ENCODE measurements around the gene IPO9.

Gene IPO9

DNA sequence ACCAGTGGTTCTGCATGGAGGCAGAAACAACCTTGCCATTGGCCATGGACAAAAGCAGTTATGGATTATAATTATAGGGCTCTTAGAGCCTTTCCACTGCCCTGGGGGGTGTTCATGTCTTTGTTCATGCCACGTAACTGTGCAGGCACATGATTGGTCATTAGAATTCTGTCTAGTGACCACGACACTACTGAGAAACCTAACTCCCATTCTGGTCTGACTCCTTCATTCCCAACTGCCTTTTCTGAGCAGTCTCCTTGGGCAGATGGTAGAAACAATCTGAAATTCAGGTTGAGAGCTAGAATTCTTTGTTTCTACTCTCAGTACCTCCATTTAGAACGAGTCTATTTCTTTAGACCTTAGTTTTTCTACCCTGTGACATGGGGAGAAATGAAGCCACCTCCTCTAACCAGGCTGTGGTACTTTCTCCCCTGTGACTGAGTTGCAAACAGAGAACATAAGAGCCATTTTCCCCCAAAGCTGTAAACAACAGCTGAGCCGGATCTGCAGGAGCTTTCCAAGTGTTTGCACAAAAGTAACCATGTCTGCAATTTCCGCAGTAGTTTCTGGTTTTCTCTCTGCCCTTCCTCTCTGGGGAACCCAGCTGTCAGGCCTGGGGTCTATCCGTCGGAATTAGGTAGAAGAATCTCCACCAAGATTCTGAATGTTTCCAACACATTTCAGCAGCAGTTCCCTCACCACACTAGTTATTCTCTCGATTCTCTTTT lies 37.7 kb upstream of the IPO9 start:
- no peak overlapping the region for H3K4me3 Mint-ChIP-seq
- ATAC-seq (replicated peaks; ENCODE audit: extremely low read depth, poor library complexity, severe bottlenecking) (no peak), DNase-seq (ENCODE audit: low spot score in 2 of 2) (no peak)
- no peaks in the 10 kb centered on the region for H3K36me3 Mint-ChIP-seq (ENCODE audit: insufficient read depth)
- H3K27ac Mint-ChIP-seq (ENCODE audit: low read depth), result no peak overlapping the region
- H3K27me3 Mint-ChIP-seq, result no peaks in the 10 kb centered on the region
- no peaks in the 10 kb centered on the region for H3K9me3 Mint-ChIP-seq
- H3K4me1 Mint-ChIP-seq, result no peaks in the 10 kb centered on the region

DNA sequence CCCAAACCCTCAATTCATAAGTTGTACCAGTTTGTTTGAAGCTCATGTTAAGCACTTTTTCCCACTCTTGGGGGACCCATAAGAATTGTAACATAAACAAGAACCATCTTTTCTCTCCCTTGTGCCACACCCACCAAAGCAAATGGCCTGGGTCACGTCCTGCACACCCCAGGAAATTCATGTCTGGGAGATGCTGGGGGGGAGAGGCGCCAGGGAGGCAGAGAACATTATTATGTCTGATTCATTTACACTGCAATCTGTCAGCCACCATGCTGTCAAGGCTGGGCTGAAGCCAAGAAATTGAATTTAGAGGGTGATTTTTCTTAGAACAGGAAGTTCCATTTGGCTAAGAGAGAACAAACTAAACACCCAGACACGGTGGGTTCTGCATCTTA lies 37.2 kb upstream of the IPO9 start:
- ATAC-seq (replicated peaks; ENCODE audit: extremely low read depth, poor library complexity, severe bottlenecking) (no peak), DNase-seq (ENCODE audit: low spot score in 2 of 2) (no peak)
- Mint-ChIP-seq H3K27me3 (no peaks in the 10 kb centered on the region), H3K27ac (ENCODE audit: low read depth) (no peak overlapping the region), H3K4me1 (no peaks in the 10 kb centered on the region), H3K4me3 (no peak overlapping the region), H3K9me3 (no peaks in the 10 kb centered on the region), H3K36me3 (ENCODE audit: insufficient read depth) (peaks cover 1% of the 10 kb centered on the region)

DNA sequence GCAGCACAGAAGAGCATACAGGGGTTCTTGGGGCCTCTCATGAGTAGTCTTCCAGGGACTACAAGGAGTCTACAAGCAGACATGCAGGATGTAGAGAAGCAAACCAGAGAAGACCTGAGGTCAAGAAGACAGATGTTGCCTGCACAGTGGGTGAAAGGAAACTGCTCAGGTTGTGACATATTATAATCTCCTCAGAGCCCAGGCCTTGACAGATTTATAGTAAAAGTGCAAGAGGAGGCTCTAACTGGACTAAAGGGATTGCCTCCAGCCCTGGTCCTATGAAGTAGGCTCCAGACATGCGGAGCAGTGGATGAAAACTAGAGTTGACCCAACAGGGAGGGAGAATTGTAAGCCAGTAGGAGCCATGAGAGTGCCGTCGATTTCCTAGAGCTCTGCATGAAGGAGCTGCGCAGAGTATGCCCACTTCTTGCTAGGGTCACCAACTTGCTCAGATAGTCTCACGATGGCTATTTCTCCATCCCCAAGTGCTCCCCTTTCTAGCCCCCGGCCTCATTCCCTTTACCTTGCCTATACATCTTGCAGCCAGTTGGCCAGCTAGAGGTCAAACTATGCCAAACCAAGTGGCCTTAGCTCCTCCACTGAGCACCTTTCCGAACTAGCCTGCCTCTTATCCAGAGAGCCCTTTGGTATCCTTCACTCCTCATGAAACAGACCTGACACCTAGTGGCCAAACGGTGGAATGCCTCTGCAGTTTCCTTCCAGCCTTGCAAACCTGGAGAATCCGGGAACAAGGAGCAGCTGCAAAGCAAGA lies 36.2 kb upstream of the IPO9 start:
- ATAC-seq (replicated peaks; ENCODE audit: extremely low read depth, poor library complexity, severe bottlenecking), result no peak
- Mint-ChIP-seq H3K27me3 (no peaks in the 10 kb centered on the region), H3K4me1 (no peaks in the 10 kb centered on the region), H3K27ac (ENCODE audit: low read depth) (no peak overlapping the region), H3K36me3 (ENCODE audit: insufficient read depth) (peaks cover 4% of the 10 kb centered on the region), H3K9me3 (no peaks in the 10 kb centered on the region), H3K4me3 (no peak overlapping the region)
- peak; percentile 19 to 32 for DNase-seq (ENCODE audit: low spot score in 2 of 2)

DNA sequence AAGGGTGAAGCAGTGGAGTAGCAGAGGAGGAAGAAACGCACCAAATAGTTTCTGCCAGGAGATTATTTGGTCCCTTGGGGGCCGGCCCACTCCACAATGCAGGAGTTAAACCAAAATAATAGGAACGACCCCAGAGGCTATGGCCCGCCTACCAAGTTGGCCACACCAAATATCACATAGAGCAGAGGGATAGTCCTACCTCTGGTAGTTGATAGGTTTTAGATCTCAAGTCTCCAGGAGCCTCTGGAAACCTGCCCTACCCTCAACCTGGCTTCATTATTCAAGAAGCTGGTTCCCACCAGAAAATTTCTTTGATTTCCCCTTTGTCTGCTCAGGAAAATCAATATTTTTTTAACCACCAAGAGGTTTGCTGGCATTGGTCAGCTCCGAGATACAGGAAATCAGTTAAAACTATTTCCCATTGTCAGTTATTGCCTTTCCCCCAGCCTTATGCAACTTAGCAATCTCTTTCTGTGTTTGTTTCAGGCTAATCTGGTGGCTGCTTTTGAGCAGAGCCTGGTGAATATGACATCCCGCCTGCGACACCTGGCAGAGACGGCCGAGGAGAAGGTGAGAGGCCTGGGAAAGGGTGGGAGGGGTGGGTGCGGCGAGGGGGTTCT lies 35.5 kb upstream of the IPO9 start:
- no peak for ATAC-seq (replicated peaks; ENCODE audit: extremely low read depth, poor library complexity, severe bottlenecking)
- no peak for DNase-seq (ENCODE audit: low spot score in 2 of 2)
- no peak overlapping the region for H3K27ac Mint-ChIP-seq (ENCODE audit: low read depth)
- H3K27me3 Mint-ChIP-seq, result no peaks in the 10 kb centered on the region
- no peaks in the 10 kb centered on the region for H3K9me3 Mint-ChIP-seq
- peaks cover 4% of the 10 kb centered on the region for H3K36me3 Mint-ChIP-seq (ENCODE audit: insufficient read depth)
- H3K4me3 Mint-ChIP-seq, result no peak overlapping the region
- no peaks in the 10 kb centered on the region for H3K4me1 Mint-ChIP-seq

DNA sequence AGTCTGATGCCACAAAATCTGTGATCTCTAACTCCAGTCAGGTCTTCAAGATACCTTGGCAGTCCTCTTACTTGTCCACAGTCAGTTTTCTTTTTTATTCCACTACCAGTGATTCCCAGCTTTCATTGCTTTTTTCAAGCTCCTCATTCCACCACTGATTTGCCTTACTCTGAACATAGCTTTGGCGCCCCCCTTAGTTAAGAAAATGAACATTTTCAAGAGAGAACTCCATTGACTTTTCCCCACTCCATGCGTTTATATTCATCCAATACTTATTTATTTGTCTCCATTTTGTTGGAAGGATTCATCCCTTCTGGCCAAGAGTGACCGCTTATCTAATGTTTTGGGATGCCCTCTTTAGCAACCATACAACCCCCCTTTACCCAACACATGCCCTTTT lies 33.9 kb upstream of the IPO9 start:
- Mint-ChIP-seq H3K9me3 (no peaks in the 10 kb centered on the region), H3K27me3 (no peaks in the 10 kb centered on the region), H3K36me3 (ENCODE audit: insufficient read depth) (peaks cover 6% of the 10 kb centered on the region), H3K4me3 (no peak overlapping the region), H3K27ac (ENCODE audit: low read depth) (no peak overlapping the region), H3K4me1 (no peaks in the 10 kb centered on the region)
- DNase-seq (ENCODE audit: low spot score in 2 of 2), result no peak
- ATAC-seq (replicated peaks; ENCODE audit: extremely low read depth, poor library complexity, severe bottlenecking), result no peak

DNA sequence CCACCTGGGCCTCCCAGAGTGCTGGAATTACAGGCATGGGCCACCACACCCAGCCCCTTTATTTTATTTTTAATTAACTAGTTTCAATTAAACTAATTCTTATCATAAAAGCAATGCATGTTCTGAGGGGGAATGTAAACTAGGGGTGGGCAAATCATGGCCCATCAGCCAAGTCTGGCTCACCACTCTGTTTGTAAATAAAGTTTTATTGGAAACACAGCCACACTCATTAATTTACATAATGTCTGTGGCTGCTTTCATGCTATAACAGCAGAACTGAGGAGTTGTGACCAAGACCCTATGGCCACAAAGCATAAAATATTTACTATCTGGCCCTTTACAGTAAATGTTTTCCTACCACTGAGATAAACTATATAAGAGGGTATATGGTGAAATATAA lies 28.7 kb upstream of the IPO9 start:
- Mint-ChIP-seq H3K4me3 (no peak overlapping the region), H3K27ac (ENCODE audit: low read depth) (no peak overlapping the region), H3K9me3 (no peaks in the 10 kb centered on the region), H3K36me3 (ENCODE audit: insufficient read depth) (peaks cover 6% of the 10 kb centered on the region), H3K4me1 (no peaks in the 10 kb centered on the region), H3K27me3 (no peaks in the 10 kb centered on the region)
- DNase-seq (ENCODE audit: low spot score in 2 of 2), result no peak
- no peak for ATAC-seq (replicated peaks; ENCODE audit: extremely low read depth, poor library complexity, severe bottlenecking)

DNA sequence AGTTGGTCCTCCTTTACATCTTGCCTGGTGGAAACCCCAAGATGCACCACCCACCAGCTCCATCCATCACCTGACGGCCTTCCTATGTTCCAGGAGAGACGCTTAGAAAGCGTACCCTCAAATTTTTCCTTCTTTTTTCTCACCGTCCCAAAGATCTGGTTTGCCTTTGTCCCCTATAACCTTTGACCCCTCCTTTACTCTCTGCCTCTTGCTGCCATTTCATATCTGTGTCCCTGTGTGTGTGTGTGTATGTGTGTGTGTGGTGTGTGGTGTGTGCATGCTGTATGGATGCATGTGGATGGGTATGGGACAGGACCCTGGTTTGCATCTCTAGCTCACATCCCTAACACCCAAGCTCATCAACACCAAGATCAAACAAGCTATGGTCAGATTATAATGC lies 22.2 kb upstream of the IPO9 start:
- H3K4me3 Mint-ChIP-seq, result no peak overlapping the region
- no peaks in the 10 kb centered on the region for H3K4me1 Mint-ChIP-seq

DNA sequence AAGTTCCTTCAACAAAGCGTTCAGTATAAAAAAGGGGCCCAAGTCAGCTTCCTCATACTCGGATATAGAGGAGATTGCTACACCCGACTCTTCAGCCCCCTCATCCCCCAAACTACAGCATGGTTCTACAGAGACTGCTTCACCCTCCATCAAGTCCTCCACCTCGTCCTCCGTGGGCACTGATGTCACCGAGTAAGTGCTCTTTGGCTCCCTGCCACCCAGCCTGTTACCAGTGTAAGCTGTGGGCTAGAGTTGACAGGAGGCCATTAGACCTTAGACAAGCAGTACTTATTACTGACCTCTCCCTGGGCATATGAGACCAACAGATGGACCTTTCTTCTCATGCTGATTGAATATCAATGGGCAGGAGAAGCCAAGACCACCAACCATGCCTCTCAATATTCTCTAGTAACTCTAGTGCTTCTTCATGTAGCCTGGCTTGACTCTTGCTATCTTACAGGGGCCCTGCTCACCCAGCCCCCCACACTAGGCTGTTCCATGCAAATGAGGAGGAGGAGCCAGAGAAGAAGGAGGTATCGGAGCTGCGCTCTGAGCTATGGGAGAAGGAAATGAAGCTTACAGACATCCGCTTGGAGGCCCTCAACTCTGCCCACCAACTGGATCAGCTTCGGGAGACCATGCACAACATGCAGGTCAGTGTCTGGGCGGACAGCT lies 20.9 kb upstream of the IPO9 start:
- DNase-seq (ENCODE audit: low spot score in 2 of 2) (no peak), ATAC-seq (replicated peaks; ENCODE audit: extremely low read depth, poor library complexity, severe bottlenecking) (no peak)
- H3K36me3 Mint-ChIP-seq (ENCODE audit: insufficient read depth), result no peaks in the 10 kb centered on the region
- no peak overlapping the region for H3K27ac Mint-ChIP-seq (ENCODE audit: low read depth)
- no peaks in the 10 kb centered on the region for H3K9me3 Mint-ChIP-seq
- H3K4me1 Mint-ChIP-seq, result no peaks in the 10 kb centered on the region
- H3K27me3 Mint-ChIP-seq, result no peaks in the 10 kb centered on the region
- no peak overlapping the region for H3K4me3 Mint-ChIP-seq

More for the DNA sequence above, 22.2 kb upstream of the IPO9 start:
- Mint-ChIP-seq H3K27me3 (no peaks in the 10 kb centered on the region), H3K9me3 (no peaks in the 10 kb centered on the region), H3K27ac (ENCODE audit: low read depth) (no peak overlapping the region), H3K36me3 (ENCODE audit: insufficient read depth) (no peaks in the 10 kb centered on the region)
- DNase-seq (ENCODE audit: low spot score in 2 of 2) (no peak), ATAC-seq (replicated peaks; ENCODE audit: extremely low read depth, poor library complexity, severe bottlenecking) (no peak)

DNA sequence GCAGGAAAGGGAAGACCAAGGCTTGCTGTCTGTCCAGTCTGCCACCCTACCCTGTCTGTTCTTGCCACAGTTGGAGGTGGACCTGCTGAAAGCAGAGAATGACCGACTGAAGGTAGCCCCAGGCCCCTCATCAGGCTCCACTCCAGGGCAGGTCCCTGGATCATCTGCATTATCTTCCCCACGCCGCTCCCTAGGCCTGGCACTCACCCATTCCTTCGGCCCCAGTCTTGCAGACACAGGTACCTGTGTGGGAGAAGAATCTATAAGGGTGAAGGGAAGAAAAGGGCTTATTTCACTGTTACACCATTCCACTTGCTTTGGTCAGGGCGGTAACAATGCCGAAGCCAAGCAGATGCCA lies 20.3 kb upstream of the IPO9 start:
- H3K36me3 Mint-ChIP-seq (ENCODE audit: insufficient read depth), result no peaks in the 10 kb centered on the region
- no peaks in the 10 kb centered on the region for H3K27me3 Mint-ChIP-seq
- H3K4me1 Mint-ChIP-seq, result no peaks in the 10 kb centered on the region
- H3K4me3 Mint-ChIP-seq, result no peak overlapping the region
- H3K9me3 Mint-ChIP-seq, result no peaks in the 10 kb centered on the region
- DNase-seq (ENCODE audit: low spot score in 2 of 2) (no peak), ATAC-seq (replicated peaks; ENCODE audit: extremely low read depth, poor library complexity, severe bottlenecking) (no peak)
- H3K27ac Mint-ChIP-seq (ENCODE audit: low read depth), result no peak overlapping the region

DNA sequence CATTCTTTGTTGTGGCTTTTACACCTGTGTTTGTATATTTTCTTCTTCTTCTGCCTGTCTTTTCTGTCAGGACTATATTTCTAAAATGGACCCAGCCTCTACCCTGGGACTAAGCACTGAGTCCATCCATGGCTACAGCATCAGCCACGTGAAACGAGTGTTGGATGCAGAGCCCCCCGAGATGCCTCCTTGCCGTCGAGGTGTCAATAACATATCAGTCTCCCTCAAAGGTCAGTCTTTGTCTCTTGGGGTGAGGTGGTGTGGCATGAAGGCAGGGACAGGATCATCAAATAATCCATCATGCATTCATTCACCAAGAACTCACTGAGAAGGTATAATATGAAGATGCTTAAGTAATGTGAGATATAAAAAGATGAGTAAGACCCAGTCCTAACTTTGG lies 19.1 kb upstream of the IPO9 start:
- DNase-seq (ENCODE audit: low spot score in 2 of 2) (no peak), ATAC-seq (replicated peaks; ENCODE audit: extremely low read depth, poor library complexity, severe bottlenecking) (no peak)
- H3K4me3 Mint-ChIP-seq, result no peak overlapping the region
- no peaks in the 10 kb centered on the region for H3K27me3 Mint-ChIP-seq
- H3K27ac Mint-ChIP-seq (ENCODE audit: low read depth), result no peak overlapping the region
- H3K4me1 Mint-ChIP-seq, result no peaks in the 10 kb centered on the region
- H3K9me3 Mint-ChIP-seq, result no peaks in the 10 kb centered on the region
- H3K36me3 Mint-ChIP-seq (ENCODE audit: insufficient read depth), result no peaks in the 10 kb centered on the region

DNA sequence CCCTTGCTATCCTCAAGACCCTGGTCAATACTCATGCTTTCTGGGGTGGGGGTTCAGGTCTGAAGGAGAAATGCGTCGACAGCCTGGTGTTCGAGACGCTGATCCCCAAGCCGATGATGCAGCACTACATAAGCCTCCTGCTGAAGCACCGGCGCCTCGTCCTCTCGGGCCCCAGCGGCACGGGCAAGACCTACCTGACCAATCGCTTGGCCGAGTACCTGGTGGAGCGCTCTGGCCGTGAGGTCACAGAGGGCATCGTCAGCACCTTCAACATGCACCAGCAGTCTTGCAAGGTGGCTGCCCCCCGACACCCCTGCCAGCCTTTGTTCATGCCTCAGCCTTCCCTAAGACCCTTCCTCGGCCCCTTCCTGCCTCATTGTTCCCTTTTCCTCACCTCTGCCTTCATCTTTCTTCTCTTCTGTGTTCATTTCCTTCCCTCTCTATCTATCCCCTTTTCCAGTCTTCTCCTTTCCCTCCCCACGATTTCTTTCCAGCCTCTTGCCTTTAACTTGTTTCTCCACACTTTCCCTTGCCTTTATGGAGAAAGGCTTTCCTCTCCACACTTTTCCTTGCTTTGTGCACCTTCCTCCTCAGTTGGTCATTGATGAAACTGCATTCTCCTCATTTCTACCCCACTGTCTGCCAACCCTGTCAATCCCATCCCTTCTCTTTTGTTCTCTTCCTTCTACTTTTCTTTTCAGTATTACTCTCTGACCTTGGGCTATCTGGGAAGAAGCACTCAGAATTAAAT lies 18.3 kb upstream of the IPO9 start:
- no peak overlapping the region for H3K4me3 Mint-ChIP-seq
- ATAC-seq (replicated peaks; ENCODE audit: extremely low read depth, poor library complexity, severe bottlenecking), result no peak
- no peaks in the 10 kb centered on the region for H3K4me1 Mint-ChIP-seq
- no peaks in the 10 kb centered on the region for H3K36me3 Mint-ChIP-seq (ENCODE audit: insufficient read depth)
- H3K9me3 Mint-ChIP-seq, result no peaks in the 10 kb centered on the region
- no peak overlapping the region for H3K27ac Mint-ChIP-seq (ENCODE audit: low read depth)
- H3K27me3 Mint-ChIP-seq, result no peaks in the 10 kb centered on the region
- DNase-seq (ENCODE audit: low spot score in 2 of 2), result no peak

DNA sequence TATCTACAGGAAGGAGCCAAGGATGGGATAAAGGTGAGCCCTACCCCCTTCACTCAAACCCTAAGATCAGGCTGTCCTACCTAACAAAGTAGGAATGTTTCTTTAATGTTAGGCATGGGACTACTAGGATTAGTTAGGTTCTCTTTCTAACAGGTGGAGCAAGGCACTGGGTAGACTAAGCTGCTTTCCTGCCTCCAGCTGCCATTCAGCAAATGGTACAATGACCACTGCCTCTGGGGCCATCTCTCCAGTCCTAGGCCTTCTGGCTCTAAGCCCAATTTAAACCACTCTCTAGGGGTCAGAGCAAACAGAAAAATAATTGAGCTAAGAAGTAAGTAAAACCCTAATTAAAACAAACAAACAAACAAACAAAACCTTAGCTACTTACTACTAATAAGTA lies 15.7 kb upstream of the IPO9 start:
- Mint-ChIP-seq H3K4me3 (no peak overlapping the region), H3K36me3 (ENCODE audit: insufficient read depth) (no peaks in the 10 kb centered on the region), H3K9me3 (no peaks in the 10 kb centered on the region), H3K27ac (ENCODE audit: low read depth) (no peak overlapping the region), H3K4me1 (no peaks in the 10 kb centered on the region), H3K27me3 (no peaks in the 10 kb centered on the region)
- DNase-seq (ENCODE audit: low spot score in 2 of 2), result no peak
- ATAC-seq (replicated peaks; ENCODE audit: extremely low read depth, poor library complexity, severe bottlenecking), result no peak

Measured in central memory CD8-positive, alpha-beta T cell (primary cell).